Measurements from ENCODE around the gene TMED7. TPM values are rescaled to one million over a fixed set of nuclear protein-coding genes. Genes with fewer than 3 reads are reported as not detected.

TMED7 gene
- total and polyA plus RNA-seq, 2 of the 8 experiments (the other 6 are each of a cell fraction or from before 2014, with no cell fraction given), result 43.8 to 75.2 TPM

DNA sequence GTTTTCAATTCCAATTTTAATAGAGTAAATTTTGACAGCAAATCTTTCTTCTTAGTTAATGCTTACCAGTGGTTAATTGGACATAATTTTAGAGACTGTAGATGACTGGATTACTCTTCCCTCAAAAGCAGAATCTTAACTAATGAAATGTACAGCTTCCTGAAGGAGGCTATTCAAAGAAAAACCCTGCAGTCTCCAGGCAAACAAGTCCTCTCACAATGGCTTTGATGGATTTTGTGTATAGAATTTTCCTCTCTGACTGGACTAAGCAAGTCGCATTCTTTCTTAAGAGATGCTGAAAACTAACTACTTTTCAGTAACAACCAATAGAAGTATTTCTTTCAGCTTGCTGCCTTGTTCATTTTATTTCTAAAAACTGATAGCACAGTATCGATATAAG is 35.7 kb upstream of the TMED7 start:
- H2AFZ ChIP-seq (ENCODE audit: low read length), result no peak overlapping the region
- no peak overlapping the region for H2AK5ac ChIP-seq (ENCODE audit: low read depth, low read length)
- DNase-seq (ENCODE audit: low read depth in 1 of 2, low spot score in 2 of 2) (no peak), FAIRE-seq (no peak)
- H3K18ac ChIP-seq (ENCODE audit: extremely low read depth, low read length), result no peak overlapping the region
- no peak overlapping the region for H2BK120ac ChIP-seq (replicated peaks; ENCODE audit: low read depth, low read length)
- no peak overlapping the region for H2BK12ac ChIP-seq (ENCODE audit: low read depth, low read length)
- no peak overlapping the region for H4K5ac ChIP-seq (ENCODE audit: insufficient read length, low read depth, low read length)
- no peaks in the 10 kb centered on the region for H3K27me3 ChIP-seq (replicated peaks in 1 of 4; ENCODE audit: control insufficient read depth in 3 of 4, extremely low read depth in 1 of 4, insufficient read depth in 3 of 4, low read length in 3 of 4)
- H3K36me3 ChIP-seq (ENCODE audit: control insufficient read depth in 2 of 4, insufficient read depth in 4 of 4, low read length in 3 of 4), result no peaks in the 10 kb centered on the region
- H3K4me3 ChIP-seq (ENCODE audit: extremely low read depth in 1 of 4, insufficient read depth in 2 of 4, low read depth in 3 of 4, low read length in 4 of 4), result no peak overlapping the region
- H2BK5ac ChIP-seq (ENCODE audit: low read depth, low read length), result no peak overlapping the region
- H3K79me2 ChIP-seq (ENCODE audit: control insufficient read depth in 1 of 2, insufficient read depth in 2 of 2, low read length in 2 of 2), result no peaks in the 10 kb centered on the region
- no peak overlapping the region for H3K4ac ChIP-seq (replicated peaks; ENCODE audit: insufficient read length, low read depth, low read length)
- H2BK20ac ChIP-seq (ENCODE audit: low read length), result no peak overlapping the region
- no peak overlapping the region for H3K56ac ChIP-seq (replicated peaks; ENCODE audit: insufficient read length, low read depth, low read length)
- no peaks in the 10 kb centered on the region for H3K9me3 ChIP-seq (ENCODE audit: insufficient read depth in 2 of 2, low read depth in 1 of 2, low read length in 1 of 2)
- no peaks in the 10 kb centered on the region for H3K79me1 ChIP-seq (ENCODE audit: low read depth, low read length)
- H2BK15ac ChIP-seq (ENCODE audit: low read length), result no peak overlapping the region
- 87% methylated on average over 2 of the region's 2 CpGs; no CpG with 5 or more reads in 1 of the 2 experiments for WGBS, 2 experiments (ENCODE audit: extremely low coverage in 1 of 2, insufficient coverage in 1 of 2, insufficient read length in 1 of 2, insufficient replicate concordance in 2 of 2, low coverage in 1 of 2, low lambda C conversion rate in 2 of 2, missing lambda C conversion rate in 1 of 2)
- no peak overlapping the region for H4K91ac ChIP-seq (replicated peaks; ENCODE audit: insufficient read length, low read length)
- no peak overlapping the region for H4K8ac ChIP-seq (ENCODE audit: extremely low read depth, insufficient read depth, low read length)
- H3K23me2 ChIP-seq (ENCODE audit: low read depth, low read length), result no peaks in the 10 kb centered on the region
- H3K4me1 ChIP-seq (replicated peaks in 1 of 4; ENCODE audit: control insufficient read depth in 3 of 4, insufficient read depth in 4 of 4, low read length in 3 of 4), result no peaks in the 10 kb centered on the region
- H3K14ac ChIP-seq (ENCODE audit: insufficient read length), result no peak overlapping the region
- H3K4me2 ChIP-seq (ENCODE audit: insufficient read depth in 1 of 2, low read depth in 2 of 2, low read length in 2 of 2), result no peak overlapping the region
- H4K20me1 ChIP-seq (replicated peaks in 1 of 2; ENCODE audit: control insufficient read depth in 1 of 2, insufficient read depth in 2 of 2, low read length in 2 of 2), result no peaks in the 10 kb centered on the region
- H3K23ac ChIP-seq (ENCODE audit: insufficient read length), result no peak overlapping the region
- no peak overlapping the region for H3K9ac ChIP-seq (replicated peaks in 1 of 4; ENCODE audit: extremely low read depth in 1 of 4, low read depth in 3 of 4, low read length in 3 of 4)
- no peak overlapping the region for H3K27ac ChIP-seq (ENCODE audit: low read depth, low read length)
- ChIA-PET POLR2A (ENCODE audit: partially characterized antibody) (no interaction called here), CTCF (ENCODE audit: partially characterized antibody) (interaction anchor here (1.2 kb wide), 1 partner anchor 27 kb away, joined by 3 read pairs; no protein-coding TSS in a partner anchor)
- no peak for TF ChIP-seq SP4 (IDR thresholded peaks at IDR 0.05; ENCODE audit: low read length)
- no peak for TF ChIP-seq TAF7 (optimal IDR thresholded peaks at IDR 0.05; ENCODE audit: borderline replicate concordance, low read depth, low read length)
